ENCODE measurements around the gene LCLAT1.

The LCLAT1 gene

DNA sequence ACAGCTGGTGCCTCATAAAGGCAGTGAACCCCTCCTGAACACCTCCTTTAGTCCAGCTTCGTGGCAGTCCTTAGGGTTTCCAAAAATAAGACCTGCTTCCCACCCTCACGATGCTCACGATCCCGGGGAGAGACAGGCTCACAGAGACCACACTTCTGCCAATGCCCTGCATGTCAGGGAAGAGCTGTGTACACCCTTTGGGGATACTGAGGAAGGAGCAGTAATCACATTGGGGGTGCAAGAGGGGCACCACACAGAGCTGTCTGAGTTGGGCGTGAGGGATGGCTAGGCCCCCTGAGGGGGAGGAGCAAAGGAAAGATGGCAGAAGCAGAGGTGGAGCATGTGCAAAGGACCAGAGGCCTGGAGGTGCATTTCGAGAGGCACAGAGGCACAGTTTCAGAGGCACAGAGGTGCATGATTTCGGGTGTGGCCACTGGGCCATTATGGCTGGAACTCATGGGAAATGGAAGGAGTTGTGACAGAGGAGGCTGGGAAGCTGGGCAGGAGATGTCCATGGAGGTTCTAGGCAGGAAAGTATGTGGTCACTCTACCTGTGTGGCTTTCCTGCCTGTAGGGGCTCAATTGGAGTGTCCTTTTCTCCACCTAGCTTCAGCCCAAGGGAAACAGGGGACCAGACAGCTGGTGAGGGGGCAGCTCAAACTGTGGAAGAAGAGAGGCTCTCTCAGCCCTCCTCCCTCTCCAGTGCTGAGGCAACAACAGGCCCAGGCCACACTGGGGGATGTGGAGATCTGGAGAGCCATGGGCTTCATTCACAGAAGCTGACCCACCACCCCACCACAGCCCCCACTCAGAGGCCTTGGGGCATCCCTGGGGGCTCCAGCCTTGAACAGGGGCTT is 244.3 kb downstream of the LCLAT1 start:
- FAIRE-seq, result no peak
- no peak for DNase-seq (ENCODE audit: low spot score)

DNA sequence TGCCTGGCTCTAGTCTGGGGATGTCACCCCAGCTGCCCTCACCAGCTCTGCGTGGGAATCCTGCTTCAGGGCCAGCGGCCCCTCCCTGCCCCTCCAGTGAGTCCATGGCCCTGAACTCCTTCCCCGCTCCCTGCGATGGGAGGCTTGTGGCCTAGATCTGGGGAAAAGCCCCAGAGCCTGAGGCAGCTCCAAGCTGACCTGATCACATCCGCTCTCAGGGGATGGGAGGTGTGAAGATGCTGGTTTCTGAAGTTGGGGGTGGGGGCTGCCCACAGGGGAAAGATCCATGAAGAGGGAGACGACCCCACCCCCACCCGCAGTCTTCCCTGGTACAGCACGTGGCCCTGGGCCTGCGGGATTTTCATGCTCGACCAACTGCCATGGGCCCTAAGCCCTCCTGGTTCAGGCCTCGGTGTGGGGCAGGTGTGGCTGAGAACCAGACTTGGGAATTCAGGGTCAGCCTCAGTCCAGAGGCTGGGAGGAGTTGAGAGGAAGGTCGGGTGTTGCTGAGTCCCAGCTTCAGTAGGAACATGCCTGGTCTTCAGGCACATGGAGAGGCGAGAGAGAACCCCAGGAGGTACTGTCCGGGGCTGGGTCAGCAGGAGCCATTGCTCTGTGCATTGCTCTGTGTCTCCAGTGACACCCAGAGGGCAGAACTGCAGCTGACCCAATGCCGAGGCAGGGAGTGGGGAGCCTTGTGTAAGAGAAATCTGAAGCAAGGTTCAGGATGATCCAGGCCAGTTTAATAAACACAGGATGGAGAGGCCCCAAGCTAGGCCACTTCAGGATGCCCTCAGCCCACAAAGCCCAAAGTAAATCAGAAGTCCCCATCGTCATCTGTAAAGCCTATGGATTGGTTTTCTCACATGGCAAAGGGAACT is 245.1 kb downstream of the LCLAT1 start:
- FAIRE-seq (no peak), DNase-seq (ENCODE audit: low spot score) (no peak)

DNA sequence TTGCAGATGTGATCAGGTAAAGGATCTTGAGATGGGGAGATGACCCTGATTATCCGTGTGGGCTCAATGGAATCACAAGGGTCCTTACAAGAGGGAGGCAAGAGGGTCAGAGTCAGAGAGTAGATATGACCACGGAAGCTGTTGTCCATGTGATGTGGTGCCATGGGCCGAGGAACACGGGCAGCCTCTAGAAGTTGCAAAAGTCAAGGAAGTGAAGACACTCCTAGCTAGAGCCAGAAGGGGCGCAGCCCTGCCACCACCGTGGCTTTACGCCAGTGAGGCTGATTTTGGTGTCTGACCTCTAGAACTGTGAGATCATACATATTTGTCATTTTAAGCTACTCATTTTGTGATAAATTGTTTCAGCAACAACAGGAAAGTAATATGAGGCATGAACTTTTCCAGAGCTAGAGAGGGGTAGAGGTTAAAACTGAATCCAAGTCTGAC is 245.8 kb downstream of the LCLAT1 start:
- DNase-seq (ENCODE audit: low spot score) (no peak), FAIRE-seq (no peak)

All from RCC 7860 (cell line).